Measurements from ENCODE around the gene GNG8.

DNA sequence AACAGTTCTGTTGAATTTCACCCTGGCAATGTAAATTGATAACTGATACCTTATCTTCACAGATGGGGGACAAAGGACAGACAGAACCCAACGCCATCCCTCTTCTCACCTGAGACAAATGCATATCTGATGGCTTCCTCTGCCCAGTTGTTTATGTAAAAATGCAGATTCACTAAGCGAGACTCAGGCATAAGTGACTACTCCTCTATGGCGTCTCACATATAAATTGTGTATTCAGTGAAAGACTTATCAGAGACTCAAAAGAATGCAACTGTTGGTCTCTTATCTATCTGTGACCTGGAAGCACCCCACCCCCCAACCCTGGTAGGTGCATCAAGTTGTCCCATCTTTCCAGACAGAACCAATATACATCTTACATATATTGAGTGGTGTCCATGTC lies 48.1 kb downstream of the GNG8 start:
- TF ChIP-seq, protein P1, sequence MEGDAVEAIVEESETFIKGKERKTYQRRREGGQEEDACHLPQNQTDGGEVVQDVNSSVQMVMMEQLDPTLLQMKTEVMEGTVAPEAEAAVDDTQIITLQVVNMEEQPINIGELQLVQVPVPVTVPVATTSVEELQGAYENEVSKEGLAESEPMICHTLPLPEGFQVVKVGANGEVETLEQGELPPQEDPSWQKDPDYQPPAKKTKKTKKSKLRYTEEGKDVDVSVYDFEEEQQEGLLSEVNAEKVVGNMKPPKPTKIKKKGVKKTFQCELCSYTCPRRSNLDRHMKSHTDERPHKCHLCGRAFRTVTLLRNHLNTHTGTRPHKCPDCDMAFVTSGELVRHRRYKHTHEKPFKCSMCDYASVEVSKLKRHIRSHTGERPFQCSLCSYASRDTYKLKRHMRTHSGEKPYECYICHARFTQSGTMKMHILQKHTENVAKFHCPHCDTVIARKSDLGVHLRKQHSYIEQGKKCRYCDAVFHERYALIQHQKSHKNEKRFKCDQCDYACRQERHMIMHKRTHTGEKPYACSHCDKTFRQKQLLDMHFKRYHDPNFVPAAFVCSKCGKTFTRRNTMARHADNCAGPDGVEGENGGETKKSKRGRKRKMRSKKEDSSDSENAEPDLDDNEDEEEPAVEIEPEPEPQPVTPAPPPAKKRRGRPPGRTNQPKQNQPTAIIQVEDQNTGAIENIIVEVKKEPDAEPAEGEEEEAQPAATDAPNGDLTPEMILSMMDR (conservative IDR thresholded peaks at IDR 0.05; ENCODE audit: low read depth, low read length): no peak
- no peak for TF ChIP-seq EZH2 (IDR thresholded peaks at IDR 0.05; ENCODE audit: borderline replicate concordance, low read depth, low read length, poor library complexity, severe bottlenecking)
